ENCODE measurements around the gene DUSP18.

- TF ChIP-seq CTCF (IDR thresholded peaks at IDR 0.05; ENCODE audit: insufficient read depth, low read length) = no peak
- TF ChIP-seq POLR2AphosphoS5 (IDR thresholded peaks at IDR 0.05; ENCODE audit: low read depth) = no peak
- TF ChIP-seq REST (IDR thresholded peaks at IDR 0.05; ENCODE audit: insufficient replicate concordance, low read depth) = no peak
- no peak for TF ChIP-seq GABPA (IDR thresholded peaks at IDR 0.05; ENCODE audit: low read depth)
Observed at GRCh38 chr22:30646518-30647160, 21.0 kb downstream of the DUSP18 start.
